DOHH2 (cell line): Measurements from ENCODE around the gene RAB11FIP5.

Source experiments
- EZH2phosphoT487 ChIP-seq: fragments of 200-600 bp; sonication (generic); IDR thresholded peaks from 2 replicates; pipeline ENCODE4 v1.6.1; 2017; ENCODE audit warnings: borderline replicate concordance, mild to moderate bottlenecking, antibody characterized with exemption, low read length, moderate library complexity, mixed read lengths
- TF ChIP-seq, protein P1 (sequence below): fragments of 200-600 bp; sonication (generic); IDR thresholded peaks from one replicate; pipeline ENCODE4 v1.5.1; 2014; ENCODE audit warnings: antibody characterized with exemption, mild to moderate bottlenecking, low read depth, low read length; ENCODE audit not compliant: poor library complexity, severe bottlenecking

DNA sequence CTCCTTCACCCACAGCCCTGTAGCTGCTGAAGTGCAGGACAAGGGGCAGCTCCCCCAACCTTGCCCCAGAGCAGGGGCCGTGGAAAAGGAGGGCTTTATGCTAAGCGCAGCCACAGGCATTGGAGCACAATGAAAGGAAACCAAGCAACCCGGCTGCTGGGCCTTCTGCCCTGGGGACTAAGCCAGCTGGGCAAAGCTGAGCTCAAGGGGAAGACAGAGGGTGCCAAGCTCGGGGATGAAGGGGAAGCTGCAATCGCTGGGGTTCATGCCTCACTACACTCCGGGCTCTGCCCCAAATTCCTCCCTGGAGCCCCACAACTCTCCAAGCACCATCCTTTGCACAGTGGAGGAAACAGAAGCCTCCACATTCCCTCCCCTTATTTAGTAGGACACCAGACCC lies 53.6 kb downstream of the RAB11FIP5 start:
- TF ChIP-seq, protein P1, sequence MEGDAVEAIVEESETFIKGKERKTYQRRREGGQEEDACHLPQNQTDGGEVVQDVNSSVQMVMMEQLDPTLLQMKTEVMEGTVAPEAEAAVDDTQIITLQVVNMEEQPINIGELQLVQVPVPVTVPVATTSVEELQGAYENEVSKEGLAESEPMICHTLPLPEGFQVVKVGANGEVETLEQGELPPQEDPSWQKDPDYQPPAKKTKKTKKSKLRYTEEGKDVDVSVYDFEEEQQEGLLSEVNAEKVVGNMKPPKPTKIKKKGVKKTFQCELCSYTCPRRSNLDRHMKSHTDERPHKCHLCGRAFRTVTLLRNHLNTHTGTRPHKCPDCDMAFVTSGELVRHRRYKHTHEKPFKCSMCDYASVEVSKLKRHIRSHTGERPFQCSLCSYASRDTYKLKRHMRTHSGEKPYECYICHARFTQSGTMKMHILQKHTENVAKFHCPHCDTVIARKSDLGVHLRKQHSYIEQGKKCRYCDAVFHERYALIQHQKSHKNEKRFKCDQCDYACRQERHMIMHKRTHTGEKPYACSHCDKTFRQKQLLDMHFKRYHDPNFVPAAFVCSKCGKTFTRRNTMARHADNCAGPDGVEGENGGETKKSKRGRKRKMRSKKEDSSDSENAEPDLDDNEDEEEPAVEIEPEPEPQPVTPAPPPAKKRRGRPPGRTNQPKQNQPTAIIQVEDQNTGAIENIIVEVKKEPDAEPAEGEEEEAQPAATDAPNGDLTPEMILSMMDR, result no peak
- no peak for TF ChIP-seq EZH2phosphoT487
